HG03108 (cell line): ENCODE measurements around the gene CTH.
"Not testable (repeated sequence)": the region's sequence is repeated elsewhere in the genome, so short reads cannot be mapped to it uniquely, and the experiment has no call there.

Source experiments
- ATAC-seq: cut with Tn5 transposase; IDR thresholded peaks from one replicate; pipeline ENCODE4 v1.9.1; 2021; ENCODE audit warnings: moderate library complexity; ENCODE audit not compliant: unreplicated experiment

CTH gene

GRCh38 chr1:70410604-70411359, at the start of gene CTH:
TSS of gene CTH (plus strand) at chr1:70411268. CDS start at chr1:70411416, 148 bp downstream.
- peak; percentile 97 for ATAC-seq

GRCh38 chr1:70361727-70362398, 49.2 kb upstream of the CTH start:
- ATAC-seq = no peak

- peak; percentile 61 for ATAC-seq
Observed at GRCh38 chr1:70364439-70364838, 46.6 kb upstream of the CTH start.

GRCh38 chr1:70366425-70366952, 44.6 kb upstream of the CTH start:
- ATAC-seq = not testable (repeated sequence)

GRCh38 chr1:70366997-70367396, 44.1 kb upstream of the CTH start:
- ATAC-seq = not testable (repeated sequence)

GRCh38 chr1:70367397-70367796, 43.7 kb upstream of the CTH start:
- ATAC-seq = not testable (repeated sequence)

GRCh38 chr1:70371586-70371985, 39.5 kb upstream of the CTH start:
- not testable (repeated sequence) for ATAC-seq

GRCh38 chr1:70372426-70372825, 38.6 kb upstream of the CTH start:
- no peak for ATAC-seq

- not testable (repeated sequence) for ATAC-seq
Observed at GRCh38 chr1:70373580-70373979, 37.5 kb upstream of the CTH start.

- no peak for ATAC-seq
Observed at GRCh38 chr1:70376196-70376595, 34.9 kb upstream of the CTH start.

GRCh38 chr1:70382682-70383081, 28.4 kb upstream of the CTH start:
- ATAC-seq = peak; percentile 89

- ATAC-seq = no peak
Observed at GRCh38 chr1:70383483-70383882, 27.6 kb upstream of the CTH start.

GRCh38 chr1:70384542-70384941, 26.5 kb upstream of the CTH start:
- ATAC-seq = no peak

- no peak for ATAC-seq
Observed at GRCh38 chr1:70385477-70385876, 25.6 kb upstream of the CTH start.

GRCh38 chr1:70386121-70386520, 24.9 kb upstream of the CTH start:
- ATAC-seq = no peak

GRCh38 chr1:70387507-70387906, 23.6 kb upstream of the CTH start:
- ATAC-seq = no peak

GRCh38 chr1:70392626-70393025, 18.4 kb upstream of the CTH start:
- ATAC-seq = no peak

GRCh38 chr1:70396607-70397006, 14.5 kb upstream of the CTH start:
- no peak for ATAC-seq

GRCh38 chr1:70397013-70397412, 14.1 kb upstream of the CTH start:
- no peak for ATAC-seq

- ATAC-seq = no peak
Observed at GRCh38 chr1:70400335-70400734, 10.7 kb upstream of the CTH start.

GRCh38 chr1:70401974-70402373, 9.1 kb upstream of the CTH start:
- ATAC-seq = no peak

- no peak for ATAC-seq
Observed at GRCh38 chr1:70403759-70404158, 7.3 kb upstream of the CTH start.
